GM18517 (cell line): Measurements from ENCODE around the gene SLC5A10.
A peak's percentile ranks its signal among the peaks of the same experiment; 100 is the strongest.
"Not testable (repeated sequence)": the region's sequence is repeated elsewhere in the genome, so short reads cannot be mapped to it uniquely, and the experiment has no call there.

Experiments used
- ATAC-seq: cut with Tn5 transposase; IDR thresholded peaks from one replicate; pipeline ENCODE4 v1.9.1; 2021; ENCODE audit warnings: mild to moderate bottlenecking, moderate library complexity; ENCODE audit not compliant: unreplicated experiment

SLC5A10 gene

DNA sequence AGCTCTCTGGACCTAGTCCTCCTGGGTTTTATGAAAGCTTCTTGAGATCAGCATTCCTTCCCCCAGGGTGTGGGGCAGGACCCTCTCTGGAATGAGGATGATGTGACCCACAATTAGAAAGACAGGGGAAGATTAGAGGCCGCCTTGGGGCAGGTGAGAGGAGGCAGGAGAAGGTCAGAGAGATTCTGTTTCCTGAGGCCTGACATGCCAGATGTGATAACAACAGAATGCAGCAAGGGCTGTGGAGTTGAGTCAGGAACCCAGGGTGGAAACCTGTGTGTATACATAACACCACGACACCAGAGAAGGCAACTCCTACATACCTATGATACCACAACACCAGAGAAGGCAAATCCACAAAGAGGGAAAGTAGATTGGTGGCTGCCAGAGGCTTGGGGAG, 5.4 kb upstream of the SLC5A10 start:
- ATAC-seq = no peak

DNA sequence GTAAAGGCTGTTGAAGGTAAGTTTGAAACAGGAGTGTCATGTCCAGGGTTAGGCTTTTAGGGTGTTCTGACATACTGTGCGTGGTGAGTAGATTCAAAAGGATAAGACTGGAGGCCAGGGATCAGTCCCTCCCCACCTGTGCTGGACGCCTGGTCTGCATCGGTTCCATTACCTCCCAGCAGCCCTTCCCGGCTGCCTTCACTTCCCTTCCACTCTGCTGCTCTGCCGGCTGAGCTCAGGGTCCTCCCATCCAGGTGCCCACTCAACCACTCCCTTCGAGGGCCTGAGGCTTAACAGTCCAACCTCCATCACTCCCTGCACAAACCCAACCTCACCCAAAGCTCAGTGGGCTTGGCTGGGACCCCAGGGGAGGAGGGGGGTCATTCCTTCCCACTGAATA, 4.1 kb upstream of the SLC5A10 start:
- no peak for ATAC-seq

DNA sequence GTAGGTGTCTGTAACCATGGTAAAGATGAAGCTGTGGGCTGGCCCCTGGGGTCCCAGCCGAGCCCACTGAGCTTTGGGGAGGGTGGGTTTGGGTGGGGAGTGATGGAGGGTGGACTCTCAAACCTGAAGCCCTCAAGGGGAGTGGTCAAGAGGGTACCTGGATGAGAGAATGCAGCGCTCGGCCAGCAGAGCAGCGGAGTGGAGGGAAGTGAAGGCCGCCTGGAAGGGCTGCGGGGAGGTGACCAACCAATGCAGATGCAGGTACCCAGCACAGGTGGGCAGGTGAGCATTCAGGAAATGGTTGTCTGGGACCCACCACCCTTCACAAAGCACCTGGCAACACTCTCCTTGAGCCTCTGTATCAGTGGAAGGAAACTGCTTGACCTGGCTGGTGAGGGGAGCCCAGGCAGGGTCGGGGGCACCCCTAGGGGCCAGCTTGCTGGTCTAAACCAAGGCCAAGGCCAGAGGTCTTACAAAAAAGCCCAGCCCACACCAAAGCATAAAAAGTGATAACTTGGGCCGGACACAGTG, 3.4 kb upstream of the SLC5A10 start:
- no peak for ATAC-seq

GRCh38 chr17:18949566-18949965, 2.4 kb upstream of the SLC5A10 start:
- ATAC-seq = no peak

DNA sequence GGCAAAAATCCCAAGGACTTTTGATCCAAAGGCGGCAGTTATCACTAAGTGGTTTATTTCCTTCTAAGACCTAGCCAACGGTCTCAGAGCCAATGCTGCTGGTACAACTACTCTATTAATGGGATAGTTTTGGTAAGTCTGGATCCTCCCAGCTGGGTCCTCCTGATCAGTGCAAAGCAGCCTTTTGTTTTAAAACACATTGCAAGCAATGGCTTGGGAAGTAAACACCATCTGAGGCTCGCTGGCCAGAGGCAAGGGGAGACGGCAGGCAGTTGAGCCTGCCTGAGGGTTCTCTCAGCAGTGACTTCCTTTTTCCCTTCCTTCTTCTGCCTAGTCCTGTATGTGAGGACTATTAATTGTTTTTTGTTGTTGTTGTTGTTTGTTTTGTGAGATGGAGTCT, 1.6 kb upstream of the SLC5A10 start:
- ATAC-seq = no peak

- ATAC-seq = no peak
Observed at GRCh38 chr17:18950944-18951905, 740 bp upstream of the SLC5A10 start.

DNA sequence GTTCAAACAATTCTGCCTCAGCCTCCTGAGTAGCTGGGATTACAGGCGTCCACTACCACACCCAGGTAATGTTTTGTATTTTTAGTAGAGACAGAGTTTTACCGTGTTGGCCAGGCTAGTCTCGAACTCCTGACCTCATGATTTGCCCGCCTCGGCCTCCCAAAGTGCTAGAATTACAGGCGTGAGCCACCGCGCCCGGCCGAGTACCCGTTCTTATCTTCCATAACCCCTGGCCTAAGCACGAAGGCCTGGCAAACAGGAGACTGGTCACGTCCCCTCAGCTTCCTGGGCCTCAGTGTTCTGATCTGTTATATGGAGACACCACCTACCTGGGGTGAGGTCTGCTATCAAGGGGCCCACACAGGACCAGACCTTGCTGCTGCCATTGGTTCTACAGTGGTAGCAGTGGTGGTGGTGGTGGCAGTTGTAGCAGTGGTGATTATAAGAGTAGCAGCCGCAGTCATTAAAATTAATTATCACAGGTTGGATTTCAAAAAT, 1.3 kb downstream of the SLC5A10 start:
- ATAC-seq = no peak

DNA sequence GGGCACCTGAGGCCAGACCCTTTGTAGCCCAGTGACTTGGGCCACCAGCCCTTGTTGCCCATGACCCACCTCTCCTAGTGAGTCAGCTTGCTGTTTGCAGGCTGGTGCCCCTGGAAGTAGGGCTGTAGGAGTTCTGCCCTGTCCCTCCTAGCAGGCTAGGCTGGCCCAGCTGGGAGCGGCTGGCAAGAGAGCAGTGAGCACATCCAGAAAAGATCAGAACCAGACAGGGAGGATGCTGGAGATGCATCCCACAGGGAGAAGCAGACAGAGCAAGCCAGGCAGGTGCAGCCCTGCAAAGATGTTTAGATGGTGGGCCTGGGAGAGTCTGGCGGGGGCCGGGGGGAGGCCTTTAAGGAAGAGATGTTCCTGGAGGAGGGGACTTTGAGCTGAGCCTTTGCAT, 2.4 kb downstream of the SLC5A10 start:
- ATAC-seq = no peak

DNA sequence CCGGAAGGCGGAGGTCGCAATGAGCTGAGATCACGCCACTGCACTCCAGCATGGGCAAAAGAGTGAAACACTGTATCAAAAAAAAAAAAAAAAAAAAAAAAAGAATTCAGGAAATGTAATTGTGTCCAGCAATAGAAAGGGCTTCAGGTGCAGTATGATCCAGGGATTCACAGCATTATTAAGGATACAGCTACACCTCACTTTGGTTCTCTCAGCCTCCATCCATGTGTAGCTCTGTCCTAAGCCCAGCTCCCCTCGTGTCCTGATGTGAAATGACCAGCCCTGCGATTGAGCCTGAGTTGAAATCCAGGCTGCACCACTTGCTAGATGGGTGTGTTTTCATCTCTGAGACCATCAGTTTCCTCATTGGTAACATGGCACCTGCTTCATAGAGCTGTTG, 3.0 kb downstream of the SLC5A10 start:
- no peak for ATAC-seq

GRCh38 chr17:18956021-18956420, 4.1 kb downstream of the SLC5A10 start:
- ATAC-seq = not testable (repeated sequence)

GRCh38 chr17:18956581-18956980, 4.6 kb downstream of the SLC5A10 start:
- ATAC-seq = no peak

- ATAC-seq = no peak
Observed at GRCh38 chr17:18957831-18958230, 5.9 kb downstream of the SLC5A10 start.

DNA sequence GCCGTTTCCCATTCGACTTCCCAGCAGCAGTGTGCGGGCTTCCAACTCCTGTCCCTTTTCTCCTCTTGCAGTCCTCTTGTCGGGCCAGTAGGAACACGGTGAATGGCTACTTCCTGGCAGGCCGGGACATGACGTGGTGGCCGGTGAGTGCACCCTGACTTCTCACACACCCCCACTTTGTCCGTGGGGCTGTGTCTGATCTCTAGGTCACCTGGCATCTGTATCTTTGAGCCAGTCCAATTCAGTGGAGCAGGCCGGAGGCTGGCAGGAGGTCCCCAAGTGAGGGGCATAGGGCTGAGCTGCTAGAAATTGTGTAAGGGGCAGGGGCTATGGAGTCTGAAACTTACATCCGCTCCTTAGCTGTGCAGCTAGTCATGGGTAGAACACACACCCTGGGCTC, 6.6 kb downstream of the SLC5A10 start:
- ATAC-seq = no peak

DNA sequence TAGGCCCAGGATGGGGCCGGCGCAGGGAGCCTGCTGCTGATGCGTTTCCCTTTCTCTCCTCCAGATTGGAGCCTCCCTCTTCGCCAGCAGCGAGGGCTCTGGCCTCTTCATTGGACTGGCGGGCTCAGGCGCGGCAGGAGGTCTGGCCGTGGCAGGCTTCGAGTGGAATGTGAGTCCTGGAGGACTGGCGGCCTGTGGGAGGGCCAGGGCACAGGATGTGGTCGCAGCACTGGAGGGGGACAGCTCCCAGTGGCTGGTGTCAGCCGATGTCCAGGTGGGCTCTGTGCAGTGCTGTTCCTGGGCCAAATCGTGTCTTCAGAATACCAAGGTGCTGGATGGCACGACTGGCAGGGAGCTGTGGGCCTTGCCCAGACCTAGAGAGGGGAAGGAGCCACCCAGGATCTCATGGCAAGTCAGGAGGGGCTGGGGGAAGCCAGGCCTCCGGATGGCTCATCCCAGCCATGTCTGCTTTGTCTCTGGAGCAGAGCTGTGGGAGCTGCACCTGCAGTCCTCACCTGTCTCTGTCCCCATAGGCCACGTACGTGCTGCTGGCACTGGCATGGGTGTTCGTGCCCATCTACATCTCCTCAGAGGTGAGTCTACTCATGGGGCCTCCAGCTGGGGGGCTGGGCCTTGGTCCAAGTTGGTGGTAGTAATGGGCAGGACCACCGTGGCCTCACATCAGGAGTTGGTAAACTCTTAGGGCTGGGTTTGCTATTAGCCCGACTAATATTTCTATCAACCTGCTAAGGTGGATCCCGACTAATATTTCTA, 7.3 kb downstream of the SLC5A10 start:
- ATAC-seq = no peak

DNA sequence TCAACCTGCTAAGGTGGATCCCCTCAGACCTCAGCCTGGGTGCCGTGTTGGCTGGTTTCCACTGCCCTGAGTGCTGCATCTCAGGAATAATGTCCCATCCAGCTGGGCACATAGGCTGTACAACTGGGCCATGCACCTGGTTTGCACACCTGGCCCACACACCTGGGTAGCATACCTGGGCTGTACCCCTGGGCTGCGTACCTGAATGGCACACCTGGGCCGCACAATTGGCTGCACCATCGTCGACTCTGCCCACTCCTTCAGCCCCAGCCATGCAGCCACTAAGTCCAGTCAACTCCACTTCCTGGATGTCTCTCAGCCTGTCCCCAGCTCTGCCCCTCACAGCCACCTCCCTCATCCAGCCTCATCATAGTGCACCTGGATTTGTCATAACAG, 7.9 kb downstream of the SLC5A10 start:
- no peak for ATAC-seq

DNA sequence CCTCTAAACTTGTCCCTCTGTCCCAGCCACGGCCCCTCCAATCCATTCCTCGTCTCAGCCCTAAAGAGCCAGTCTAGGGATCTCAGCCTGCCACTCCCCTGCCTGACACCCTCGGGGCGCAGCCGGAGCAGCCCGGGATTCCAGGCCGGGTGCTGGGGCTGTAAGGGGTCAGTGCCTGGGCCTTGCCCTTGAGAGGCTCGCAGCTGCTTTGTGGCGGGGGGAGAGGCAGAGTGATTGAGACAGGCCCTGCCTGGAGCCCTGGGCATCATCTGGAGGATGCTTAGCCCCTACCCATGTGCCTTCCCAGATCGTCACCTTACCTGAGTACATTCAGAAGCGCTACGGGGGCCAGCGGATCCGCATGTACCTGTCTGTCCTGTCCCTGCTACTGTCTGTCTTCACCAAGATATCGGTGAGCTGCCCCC, 8.3 kb downstream of the SLC5A10 start:
- ATAC-seq = no peak

GRCh38 chr17:18960803-18961511, 9.0 kb downstream of the SLC5A10 start:
- peak; percentile 60 for ATAC-seq

- no peak for ATAC-seq
Observed at GRCh38 chr17:18961634-18962493, 9.9 kb downstream of the SLC5A10 start.

DNA sequence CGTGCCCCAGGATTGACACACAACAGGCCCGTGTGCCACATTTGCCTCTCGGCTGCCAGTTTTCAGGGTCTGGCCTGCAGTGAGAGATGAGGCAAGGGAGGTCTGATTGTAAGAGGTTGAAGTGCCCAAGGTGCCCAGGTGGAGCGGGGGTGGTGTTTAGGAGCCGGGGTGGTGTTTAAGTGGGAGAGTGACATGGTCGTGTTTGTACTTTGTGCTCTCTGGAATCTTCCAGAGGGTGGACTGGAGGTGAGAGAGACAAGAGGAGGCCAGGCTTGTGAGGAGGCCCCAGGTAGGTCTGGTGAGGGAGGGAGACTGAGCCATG, 10.5 kb downstream of the SLC5A10 start:
- no peak for ATAC-seq
